Activated CD8-positive, alpha-beta T cell treated with anti-CD3 and anti-CD28 coated beads for 36 hours (primary cell): ENCODE measurements around the gene GBF1. TPM values are rescaled to one million over a fixed set of nuclear protein-coding genes. Genes with fewer than 3 reads are reported as not detected.

Experiments
- ATAC-seq: fragments of 200-7000 bp; cut with Tn5 transposase; one replicate; pipeline ENCODE4 v1.10.0; 2021; ENCODE audit warnings: mild to moderate bottlenecking, moderate library complexity
- CTCF ChIA-PET: fragments of 350-600 bp; sonication (Branson Sonifier 250); formaldehyde crosslinking; loops from one replicate; lab custom pipeline; 2021; ENCODE audit warnings: antibody characterized with exemption; lab: Charles Lee
- POLR2A ChIA-PET: fragments of 350-600 bp; sonication (Branson Sonifier 250); formaldehyde crosslinking; loops from one replicate; lab custom pipeline; 2021; ENCODE audit warnings: antibody characterized with exemption; lab: Charles Lee
- DNase-seq: peaks from one replicate; pipeline ENCODE4 v3.0.0-alpha.2; 2020
- H3K27ac Mint-ChIP-seq: one replicate; pipeline ENCODE4 v1.8.0; 2021; ENCODE audit warnings: mild to moderate bottlenecking, mixed read lengths
- H3K27me3 Mint-ChIP-seq: one replicate; pipeline ENCODE4 v1.8.0; 2021; ENCODE audit warnings: mixed read lengths
- H3K36me3 Mint-ChIP-seq: one replicate; pipeline ENCODE4 v1.8.0; 2021; ENCODE audit warnings: low read depth, mixed read lengths
- H3K4me1 Mint-ChIP-seq: one replicate; pipeline ENCODE4 v1.8.0; 2021; ENCODE audit warnings: low read depth, mixed read lengths
- H3K4me3 Mint-ChIP-seq: one replicate; pipeline ENCODE4 v1.8.0; 2021; ENCODE audit warnings: mild to moderate bottlenecking, moderate library complexity, mixed read lengths
- H3K9me3 Mint-ChIP-seq: one replicate; pipeline ENCODE4 v1.8.0; 2021; ENCODE audit warnings: mixed read lengths
- CTCF ChIP-seq: fragments of 200-600 bp; IDR thresholded peaks from one replicate; pipeline ENCODE4 v1.8.0; 2022; ENCODE audit warnings: antibody characterized with exemption, mild to moderate bottlenecking
- intact Hi-C: fragments of 100-400 bp; cut with micrococcal nuclease; formaldehyde crosslinking; loops from one replicate; pipeline ENCODE4 v1.10.0; 2022
- total RNA-seq, 2 experiments: library from RNA; stranded (reverse); gene quantifications; one replicate each; pipeline ENCODE4 v1.2.3, GENCODE V29; 2021

The GBF1 gene
- total RNA-seq, 2 experiments from 2014 or later, result 25.4 to 28.2 TPM

GRCh38 chr10:102396317-102396650 is 151.0 kb downstream of the GBF1 start:
- DNase-seq (no peak), ATAC-seq (no peak)
- ChIA-PET CTCF (interaction anchor here (1.3 to 15.2 kb wide), 6 partner anchors 11 to 187 kb away, joined by 3 to 143 read pairs (median 3); partner anchors contain the start of gene FBXL15), POLR2A (interaction anchor here (4.0 to 9.1 kb wide), 5 partner anchors 9 to 82 kb away, joined by 14 to 107 read pairs (median 49); partner anchors contain the start of genes C10orf95 and FBXL15)
- H3K4me3 Mint-ChIP-seq, result peak overlapping the region; percentile 93
- no peak for TF ChIP-seq CTCF
- H3K4me1 Mint-ChIP-seq, result peaks cover 55% of the 10 kb centered on the region
- H3K9me3 Mint-ChIP-seq, result no peaks in the 10 kb centered on the region
- H3K27me3 Mint-ChIP-seq, result no peaks in the 10 kb centered on the region
- peak overlapping the region; percentile 98 for H3K27ac Mint-ChIP-seq
- intact Hi-C loops, result no loop called here
- peaks cover 58% of the 10 kb centered on the region for H3K36me3 Mint-ChIP-seq

DNA sequence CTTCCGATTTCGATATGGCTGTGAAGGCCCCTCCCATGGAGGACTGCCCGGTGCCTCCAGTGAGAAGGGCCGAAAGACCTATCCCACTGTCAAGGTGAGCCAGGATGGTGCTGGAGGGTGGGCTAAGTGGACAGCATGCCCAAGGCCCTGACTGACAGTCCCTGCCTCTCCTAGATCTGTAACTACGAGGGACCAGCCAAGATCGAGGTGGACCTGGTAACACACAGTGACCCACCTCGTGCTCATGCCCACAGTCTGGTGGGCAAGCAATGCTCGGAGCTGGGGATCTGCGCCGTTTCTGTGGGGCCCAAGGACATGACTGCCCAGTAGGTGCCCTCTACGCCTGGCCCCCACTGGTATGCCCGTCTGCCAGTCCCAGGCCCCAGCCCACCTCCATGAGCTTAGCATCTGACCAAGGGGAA is 151.4 kb downstream of the GBF1 start:
- peak overlapping the region; percentile 93 for H3K4me3 Mint-ChIP-seq
- DNase-seq, result no peak
- H3K27ac Mint-ChIP-seq, result peak overlapping the region; percentile 98
- intact Hi-C loops, result no loop called here
- H3K9me3 Mint-ChIP-seq, result no peaks in the 10 kb centered on the region
- CTCF ChIA-PET, result interaction anchor here (1.3 to 15.2 kb wide), 9 partner anchors 10 to 187 kb away, joined by 3 to 143 read pairs (median 6); partner anchors contain the start of genes C10orf95, ELOVL3 and FBXL15
- H3K36me3 Mint-ChIP-seq, result peaks cover 62% of the 10 kb centered on the region
- H3K4me1 Mint-ChIP-seq, result peaks cover 55% of the 10 kb centered on the region
- POLR2A ChIA-PET, result interaction anchor here (0.9 to 9.1 kb wide), 6 partner anchors 9 to 245 kb away, joined by 3 to 107 read pairs (median 46); partner anchors contain the start of genes C10orf95, CUEDC2 and FBXL15
- no peak for TF ChIP-seq CTCF
- ATAC-seq, result no peak
- no peaks in the 10 kb centered on the region for H3K27me3 Mint-ChIP-seq

GRCh38 chr10:102397222-102398171 is 152.2 kb downstream of the GBF1 start:
- ATAC-seq, result no peak

GRCh38 chr10:102398172-102399020 is 153.1 kb downstream of the GBF1 start:
- CTCF ChIA-PET, result interaction anchor here (0.7 to 15.2 kb wide), 27 partner anchors 9 to 266 kb away, joined by 3 to 143 read pairs (median 5); partner anchors contain the start of genes C10orf95, CUEDC2, ELOVL3 and FBXL15
- intact Hi-C loops, result no loop called here
- peak overlapping the region; percentile 93 for H3K4me3 Mint-ChIP-seq
- no peak for TF ChIP-seq CTCF
- H3K27ac Mint-ChIP-seq, result peak overlapping the region; percentile 67
- H3K36me3 Mint-ChIP-seq, result peaks cover 69% of the 10 kb centered on the region
- peaks cover 49% of the 10 kb centered on the region for H3K4me1 Mint-ChIP-seq
- no peaks in the 10 kb centered on the region for H3K9me3 Mint-ChIP-seq
- H3K27me3 Mint-ChIP-seq, result no peaks in the 10 kb centered on the region
- DNase-seq (no peak), ATAC-seq (no peak)
- POLR2A ChIA-PET, result interaction anchor here (0.9 to 9.1 kb wide), 10 partner anchors 7 to 263 kb away, joined by 3 to 107 read pairs (median 12); partner anchors contain the start of genes C10orf95, CUEDC2, FBXL15 and PITX3

More at GRCh38 chr10:102397222-102398171, 152.2 kb downstream of the GBF1 start:
- H3K4me1 Mint-ChIP-seq, result peaks cover 57% of the 10 kb centered on the region
- TF ChIP-seq CTCF, result no peak
- H3K9me3 Mint-ChIP-seq, result no peaks in the 10 kb centered on the region
- H3K36me3 Mint-ChIP-seq, result peaks cover 69% of the 10 kb centered on the region
- DNase-seq, result no peak
- ChIA-PET CTCF (interaction anchor here (0.7 to 15.2 kb wide), 12 partner anchors 8 to 170 kb away, joined by 3 to 143 read pairs (median 16); partner anchors contain the start of genes C10orf95, CUEDC2, ELOVL3 and FBXL15), POLR2A (interaction anchor here (0.9 to 9.1 kb wide), 10 partner anchors 8 to 262 kb away, joined by 3 to 107 read pairs (median 16); partner anchors contain the start of genes C10orf95, CUEDC2 and FBXL15)
- H3K27me3 Mint-ChIP-seq, result no peaks in the 10 kb centered on the region
- intact Hi-C loops, result no loop called here
- H3K27ac Mint-ChIP-seq, result peak overlapping the region; percentile 98
- H3K4me3 Mint-ChIP-seq, result peak overlapping the region; percentile 93
